Kidney epithelial cell (primary cell): ENCODE measurements around the gene ITCH. TPM values are rescaled to one million over a fixed set of nuclear protein-coding genes. Genes with fewer than 3 reads are reported as not detected.
"Not testable (repeated sequence)": the region's sequence is repeated elsewhere in the genome, so short reads cannot be mapped to it uniquely, and the experiment has no call there.

ENCODE experiments used
- DNase-seq: peaks from one replicate; pipeline ENCODE4 v3.0.0-alpha.2; 2010; ENCODE audit warnings: low read depth
- H3K27me3 ChIP-seq: 2 replicates; pipeline ENCODE4 v1.6.0; 2011; ENCODE audit warnings: low read length; ENCODE audit not compliant: control insufficient read depth, insufficient read depth
- H3K36me3 ChIP-seq: 2 replicates; pipeline ENCODE4 v1.5.1; 2011; ENCODE audit warnings: low read length; ENCODE audit not compliant: control insufficient read depth, insufficient read depth
- H3K4me3 ChIP-seq: 2 replicates; pipeline ENCODE4 v1.5.1; 2011; ENCODE audit warnings: low read depth, mild to moderate bottlenecking, control low read depth, low read length
- CTCF ChIP-seq: IDR thresholded peaks from 2 replicates; pipeline ENCODE4 v1.5.1; 2011; ENCODE audit warnings: mild to moderate bottlenecking, moderate library complexity, low read length, control low read depth, inconsistent platforms; ENCODE audit not compliant: insufficient read depth, poor library complexity, severe bottlenecking
- total RNA-seq: library from RNA; depleted of rRNA; stranded (reverse); fragments of >200 nt; gene quantifications from 2 replicates; pipeline ENCODE4 v1.2.3, GENCODE V29; 2015

The ITCH gene
- total RNA-seq, 1 donor from 2014 or later, result 53.5 TPM

GRCh38 chr20:34367155-34367554 lies 4.1 kb downstream of the ITCH start:
- H3K4me3 ChIP-seq, result no peak overlapping the region
- no peak for DNase-seq
- no peaks in the 10 kb centered on the region for H3K27me3 ChIP-seq
- no peak for TF ChIP-seq CTCF
- H3K36me3 ChIP-seq, result peaks cover 4% of the 10 kb centered on the region

GRCh38 chr20:34367911-34368310 lies 4.8 kb downstream of the ITCH start:
- not testable (repeated sequence) for H3K27me3 ChIP-seq, DNase-seq, H3K4me3 ChIP-seq, H3K36me3 ChIP-seq

- no peak for DNase-seq
- Histone ChIP-seq H3K27me3 (no peaks in the 10 kb centered on the region), H3K4me3 (no peak overlapping the region), H3K36me3 (peaks cover 4% of the 10 kb centered on the region)
- no peak for TF ChIP-seq CTCF
Observed at GRCh38 chr20:34368547-34368946, 5.5 kb downstream of the ITCH start.

GRCh38 chr20:34369265-34369664 lies 6.2 kb downstream of the ITCH start:
- no peak for TF ChIP-seq CTCF
- Histone ChIP-seq H3K36me3 (peaks cover 4% of the 10 kb centered on the region), H3K27me3 (no peaks in the 10 kb centered on the region), H3K4me3 (no peak overlapping the region)
- no peak for DNase-seq

- DNase-seq, result no peak
- Histone ChIP-seq H3K4me3 (no peak overlapping the region), H3K36me3 (peaks cover 4% of the 10 kb centered on the region), H3K27me3 (no peaks in the 10 kb centered on the region)
- no peak for TF ChIP-seq CTCF
Observed at GRCh38 chr20:34370062-34370461, 7.0 kb downstream of the ITCH start.

- TF ChIP-seq CTCF, result no peak
- H3K36me3 ChIP-seq, result peaks cover 3% of the 10 kb centered on the region
- DNase-seq, result no peak
- no peak overlapping the region for H3K4me3 ChIP-seq
- H3K27me3 ChIP-seq, result no peaks in the 10 kb centered on the region
Observed at GRCh38 chr20:34373445-34373844, 10.4 kb downstream of the ITCH start.

- Histone ChIP-seq H3K36me3 (peaks cover 1% of the 10 kb centered on the region), H3K4me3 (no peak overlapping the region), H3K27me3 (no peaks in the 10 kb centered on the region)
- no peak for DNase-seq
- no peak for TF ChIP-seq CTCF
Observed at GRCh38 chr20:34374209-34374760, 11.2 kb downstream of the ITCH start.
